ENCODE measurements around the gene PDE10A. TPM values are rescaled to one million over a fixed set of nuclear protein-coding genes. Genes with fewer than 3 reads are reported as not detected.

Gene PDE10A
- total and polyA plus RNA-seq, 9 of the 15 experiments (the other 6 are each of a cell fraction or from before 2014, with no cell fraction given), result 0.04 TPM; not detected in 8

GRCh38 chr6:165668951-165669350 lies 5.9 kb upstream of the PDE10A start (continued):
- TF ChIP-seq, protein P1, sequence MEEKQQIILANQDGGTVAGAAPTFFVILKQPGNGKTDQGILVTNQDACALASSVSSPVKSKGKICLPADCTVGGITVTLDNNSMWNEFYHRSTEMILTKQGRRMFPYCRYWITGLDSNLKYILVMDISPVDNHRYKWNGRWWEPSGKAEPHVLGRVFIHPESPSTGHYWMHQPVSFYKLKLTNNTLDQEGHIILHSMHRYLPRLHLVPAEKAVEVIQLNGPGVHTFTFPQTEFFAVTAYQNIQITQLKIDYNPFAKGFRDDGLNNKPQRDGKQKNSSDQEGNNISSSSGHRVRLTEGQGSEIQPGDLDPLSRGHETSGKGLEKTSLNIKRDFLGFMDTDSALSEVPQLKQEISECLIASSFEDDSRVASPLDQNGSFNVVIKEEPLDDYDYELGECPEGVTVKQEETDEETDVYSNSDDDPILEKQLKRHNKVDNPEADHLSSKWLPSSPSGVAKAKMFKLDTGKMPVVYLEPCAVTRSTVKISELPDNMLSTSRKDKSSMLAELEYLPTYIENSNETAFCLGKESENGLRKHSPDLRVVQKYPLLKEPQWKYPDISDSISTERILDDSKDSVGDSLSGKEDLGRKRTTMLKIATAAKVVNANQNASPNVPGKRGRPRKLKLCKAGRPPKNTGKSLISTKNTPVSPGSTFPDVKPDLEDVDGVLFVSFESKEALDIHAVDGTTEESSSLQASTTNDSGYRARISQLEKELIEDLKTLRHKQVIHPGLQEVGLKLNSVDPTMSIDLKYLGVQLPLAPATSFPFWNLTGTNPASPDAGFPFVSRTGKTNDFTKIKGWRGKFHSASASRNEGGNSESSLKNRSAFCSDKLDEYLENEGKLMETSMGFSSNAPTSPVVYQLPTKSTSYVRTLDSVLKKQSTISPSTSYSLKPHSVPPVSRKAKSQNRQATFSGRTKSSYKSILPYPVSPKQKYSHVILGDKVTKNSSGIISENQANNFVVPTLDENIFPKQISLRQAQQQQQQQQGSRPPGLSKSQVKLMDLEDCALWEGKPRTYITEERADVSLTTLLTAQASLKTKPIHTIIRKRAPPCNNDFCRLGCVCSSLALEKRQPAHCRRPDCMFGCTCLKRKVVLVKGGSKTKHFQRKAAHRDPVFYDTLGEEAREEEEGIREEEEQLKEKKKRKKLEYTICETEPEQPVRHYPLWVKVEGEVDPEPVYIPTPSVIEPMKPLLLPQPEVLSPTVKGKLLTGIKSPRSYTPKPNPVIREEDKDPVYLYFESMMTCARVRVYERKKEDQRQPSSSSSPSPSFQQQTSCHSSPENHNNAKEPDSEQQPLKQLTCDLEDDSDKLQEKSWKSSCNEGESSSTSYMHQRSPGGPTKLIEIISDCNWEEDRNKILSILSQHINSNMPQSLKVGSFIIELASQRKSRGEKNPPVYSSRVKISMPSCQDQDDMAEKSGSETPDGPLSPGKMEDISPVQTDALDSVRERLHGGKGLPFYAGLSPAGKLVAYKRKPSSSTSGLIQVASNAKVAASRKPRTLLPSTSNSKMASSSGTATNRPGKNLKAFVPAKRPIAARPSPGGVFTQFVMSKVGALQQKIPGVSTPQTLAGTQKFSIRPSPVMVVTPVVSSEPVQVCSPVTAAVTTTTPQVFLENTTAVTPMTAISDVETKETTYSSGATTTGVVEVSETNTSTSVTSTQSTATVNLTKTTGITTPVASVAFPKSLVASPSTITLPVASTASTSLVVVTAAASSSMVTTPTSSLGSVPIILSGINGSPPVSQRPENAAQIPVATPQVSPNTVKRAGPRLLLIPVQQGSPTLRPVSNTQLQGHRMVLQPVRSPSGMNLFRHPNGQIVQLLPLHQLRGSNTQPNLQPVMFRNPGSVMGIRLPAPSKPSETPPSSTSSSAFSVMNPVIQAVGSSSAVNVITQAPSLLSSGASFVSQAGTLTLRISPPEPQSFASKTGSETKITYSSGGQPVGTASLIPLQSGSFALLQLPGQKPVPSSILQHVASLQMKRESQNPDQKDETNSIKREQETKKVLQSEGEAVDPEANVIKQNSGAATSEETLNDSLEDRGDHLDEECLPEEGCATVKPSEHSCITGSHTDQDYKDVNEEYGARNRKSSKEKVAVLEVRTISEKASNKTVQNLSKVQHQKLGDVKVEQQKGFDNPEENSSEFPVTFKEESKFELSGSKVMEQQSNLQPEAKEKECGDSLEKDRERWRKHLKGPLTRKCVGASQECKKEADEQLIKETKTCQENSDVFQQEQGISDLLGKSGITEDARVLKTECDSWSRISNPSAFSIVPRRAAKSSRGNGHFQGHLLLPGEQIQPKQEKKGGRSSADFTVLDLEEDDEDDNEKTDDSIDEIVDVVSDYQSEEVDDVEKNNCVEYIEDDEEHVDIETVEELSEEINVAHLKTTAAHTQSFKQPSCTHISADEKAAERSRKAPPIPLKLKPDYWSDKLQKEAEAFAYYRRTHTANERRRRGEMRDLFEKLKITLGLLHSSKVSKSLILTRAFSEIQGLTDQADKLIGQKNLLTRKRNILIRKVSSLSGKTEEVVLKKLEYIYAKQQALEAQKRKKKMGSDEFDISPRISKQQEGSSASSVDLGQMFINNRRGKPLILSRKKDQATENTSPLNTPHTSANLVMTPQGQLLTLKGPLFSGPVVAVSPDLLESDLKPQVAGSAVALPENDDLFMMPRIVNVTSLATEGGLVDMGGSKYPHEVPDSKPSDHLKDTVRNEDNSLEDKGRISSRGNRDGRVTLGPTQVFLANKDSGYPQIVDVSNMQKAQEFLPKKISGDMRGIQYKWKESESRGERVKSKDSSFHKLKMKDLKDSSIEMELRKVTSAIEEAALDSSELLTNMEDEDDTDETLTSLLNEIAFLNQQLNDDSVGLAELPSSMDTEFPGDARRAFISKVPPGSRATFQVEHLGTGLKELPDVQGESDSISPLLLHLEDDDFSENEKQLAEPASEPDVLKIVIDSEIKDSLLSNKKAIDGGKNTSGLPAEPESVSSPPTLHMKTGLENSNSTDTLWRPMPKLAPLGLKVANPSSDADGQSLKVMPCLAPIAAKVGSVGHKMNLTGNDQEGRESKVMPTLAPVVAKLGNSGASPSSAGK (IDR thresholded peaks at IDR 0.05), result no peak
- TF ChIP-seq, protein P2, sequence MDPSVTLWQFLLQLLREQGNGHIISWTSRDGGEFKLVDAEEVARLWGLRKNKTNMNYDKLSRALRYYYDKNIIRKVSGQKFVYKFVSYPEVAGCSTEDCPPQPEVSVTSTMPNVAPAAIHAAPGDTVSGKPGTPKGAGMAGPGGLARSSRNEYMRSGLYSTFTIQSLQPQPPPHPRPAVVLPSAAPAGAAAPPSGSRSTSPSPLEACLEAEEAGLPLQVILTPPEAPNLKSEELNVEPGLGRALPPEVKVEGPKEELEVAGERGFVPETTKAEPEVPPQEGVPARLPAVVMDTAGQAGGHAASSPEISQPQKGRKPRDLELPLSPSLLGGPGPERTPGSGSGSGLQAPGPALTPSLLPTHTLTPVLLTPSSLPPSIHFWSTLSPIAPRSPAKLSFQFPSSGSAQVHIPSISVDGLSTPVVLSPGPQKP (CRISPR knock-in tag; IDR thresholded peaks at IDR 0.05), result no peak
- TF ChIP-seq ARNT (IDR thresholded peaks at IDR 0.05) (no peak), ZNF253 (CRISPR knock-in tag; conservative IDR thresholded peaks at IDR 0.05) (no peak), NCOA1 (IDR thresholded peaks at IDR 0.05; ENCODE audit: low read depth) (no peak), BDP1 (IDR thresholded peaks at IDR 0.05; ENCODE audit: insufficient read depth, insufficient read length) (no peak), SP1 (CRISPR knock-in tag; IDR thresholded peaks at IDR 0.05) (no peak), AFF4 (CRISPR knock-in tag; IDR thresholded peaks at IDR 0.05) (no peak), HMG20A (CRISPR knock-in tag; conservative IDR thresholded peaks at IDR 0.05) (no peak), ZNF134 (CRISPR knock-in tag; conservative IDR thresholded peaks at IDR 0.05) (no peak)
